HepG2 (cell line): Measurements from ENCODE around the gene MAP4K3. TPM values are rescaled to one million over a fixed set of nuclear protein-coding genes. Genes with fewer than 3 reads are reported as not detected.

Experiments used
- ATAC-seq: fragments of 200-7000 bp; cut with Tn5 transposase; 3 replicates; pipeline ENCODE4 v1.9.1; 2020; ENCODE audit warnings: mild to moderate bottlenecking, moderate library complexity
- BruUV-seq: library from RNA; stranded (reverse); fragments of 400-500 nt; replicated peaks from 2 replicates; lab custom pipeline; 2021; lab: Mats Ljungman, UMichigan
- CTCF ChIA-PET: fragments of 300-600 bp; formaldehyde crosslinking; extraction: SDS; loops from one replicate; lab custom pipeline; 2021; ENCODE audit warnings: low total read pairs, inconsistent platforms, low intra/inter-chr PET ratio; lab: Yijun Ruan, JAX
- POLR2A ChIA-PET: fragments of 350-600 bp; sonication (Branson Sonifier 250); formaldehyde crosslinking; loops from one replicate; lab custom pipeline; 2020; ENCODE audit warnings: antibody characterized with exemption, inconsistent platforms; lab: Yijun Ruan, JAX
- DNase-seq: peaks from one replicate; pipeline ENCODE4 v3.0.0-alpha.2; 2015; ENCODE audit warnings: low spot score
- FAIRE-seq: peaks from 3 replicates; lab custom pipeline; 2011; peaks lifted over from hg19 to GRCh38; lab: Jason Lieb, UNC
- H2AFZ ChIP-seq: one replicate; pipeline ENCODE4 v1.6.1; 2011; ENCODE audit warnings: low read length, inconsistent platforms
- H3K27ac ChIP-seq: fragments of 300-600 bp; 3 replicates; pipeline ENCODE4 v1.8.0; 2011; ENCODE audit warnings: mixed run types, mild to moderate bottlenecking, mixed read lengths, low read length, inconsistent platforms; ENCODE audit not compliant: insufficient read depth; ENCODE audit errors: extremely low read length
- H3K27me3 ChIP-seq, 2 experiments: fragments of 200-600 bp in 1 of 2; 2 replicates in 1 of 2; 3 replicates in 1 of 2; pipeline versions ENCODE4 v1.6.0 to v1.8.0; 2011; ENCODE audit warnings: low read length in 2 of 2, mild to moderate bottlenecking in 2 of 2, moderate library complexity in 2 of 2, inconsistent platforms in 1 of 2; ENCODE audit not compliant: insufficient read depth in 2 of 2, control insufficient read depth in 1 of 2
- H3K36me3 ChIP-seq, 2 experiments: fragments of 200-600 bp in 1 of 2; replicated peaks in 1 of 2; 2 replicates in 1 of 2; 3 replicates in 1 of 2; pipeline versions ENCODE4 v1.5.1 to v1.8.0; 2011; ENCODE audit warnings: low read length in 2 of 2, inconsistent platforms in 1 of 2; ENCODE audit not compliant: insufficient read depth in 2 of 2, control insufficient read depth in 1 of 2
- H3K4me1 ChIP-seq: 2 replicates; pipeline ENCODE4 v1.5.1; 2012; ENCODE audit warnings: low read length, inconsistent platforms; ENCODE audit not compliant: insufficient read depth
- H3K4me2 ChIP-seq: 2 replicates; pipeline ENCODE4 v1.6.0; 2011; ENCODE audit warnings: low read depth, low read length, inconsistent platforms
- H3K4me3 ChIP-seq, 3 experiments: fragments of 200-600 bp in 1 of 3; sonication (generic), shearing (Covaris generic) in 1 of 3; replicated peaks in 1 of 3; 2 replicates each; pipeline ENCODE4 v1.5.1; 2011 to 2016; ENCODE audit warnings: low read length in 3 of 3, inconsistent platforms in 2 of 3, low read depth in 2 of 3, mild to moderate bottlenecking in 2 of 3, control low read depth in 1 of 3, mixed read lengths in 1 of 3; ENCODE audit not compliant: insufficient read depth in 1 of 3
- H3K79me2 ChIP-seq: one replicate; pipeline ENCODE4 v1.6.1; 2011; ENCODE audit warnings: low read length, inconsistent platforms; ENCODE audit not compliant: insufficient read depth
- H3K9ac ChIP-seq: 2 replicates; pipeline ENCODE4 v1.6.0; 2011; ENCODE audit warnings: mild to moderate bottlenecking, low read depth, low read length, inconsistent platforms; ENCODE audit not compliant: insufficient read depth
- H3K9me3 ChIP-seq: 2 replicates; pipeline ENCODE4 v1.5.1; 2012; ENCODE audit warnings: mild to moderate bottlenecking, low read length
- H4K20me1 ChIP-seq: 2 replicates; pipeline ENCODE4 v1.6.0; 2011; ENCODE audit warnings: inconsistent platforms, mild to moderate bottlenecking, low read length, moderate library complexity; ENCODE audit not compliant: insufficient read depth
- ATF4 ChIP-seq, 2 experiments: fragments of 450-650 bp in 1 of 2; sonication (generic) in 1 of 2; formaldehyde crosslinking; IDR thresholded peaks; 2 replicates each; pipeline versions ENCODE4 v1.5.0 to v1.8.0; 2020 to 2022; ENCODE audit warnings: mild to moderate bottlenecking in 1 of 2, missing genetic modification reagents in 1 of 2
- HDAC1 ChIP-seq: sonication (generic); formaldehyde crosslinking; IDR thresholded peaks from 2 replicates; pipeline ENCODE4 v1.5.1; 2020; ENCODE audit warnings: mild to moderate bottlenecking, missing genetic modification reagents
- MEIS1 ChIP-seq: sonication (generic); formaldehyde crosslinking; IDR thresholded peaks from 2 replicates; pipeline ENCODE4 v1.9.0; 2021; ENCODE audit warnings: mild to moderate bottlenecking, missing genetic modification reagents, moderate library complexity, borderline replicate concordance
- TCF7L2 ChIP-seq: IDR thresholded peaks from 2 replicates; pipeline ENCODE4 v1.6.1; 2011; ENCODE audit warnings: mild to moderate bottlenecking, low read depth, low read length, moderate library complexity
- UBTF ChIP-seq: sonication (generic); formaldehyde crosslinking; IDR thresholded peaks from 2 replicates; pipeline ENCODE4 v1.4.0; 2020; ENCODE audit warnings: mild to moderate bottlenecking, missing genetic modification reagents
- ZMYM3 ChIP-seq: sonication (generic); formaldehyde crosslinking; IDR thresholded peaks from 2 replicates; pipeline ENCODE4 v1.5.1; 2020; ENCODE audit warnings: mild to moderate bottlenecking, missing genetic modification reagents
- ZNF629 ChIP-seq: sonication (generic); formaldehyde crosslinking; conservative IDR thresholded peaks from 2 replicates; pipeline ENCODE4 v1.5.0; 2020; ENCODE audit warnings: missing genetic modification reagents
- ZNF670 ChIP-seq: sonication (generic); formaldehyde crosslinking; IDR thresholded peaks from 2 replicates; pipeline ENCODE4 v1.8.0; 2022; ENCODE audit warnings: mild to moderate bottlenecking, missing genetic modification reagents, borderline replicate concordance
- ZNF816 ChIP-seq: sonication (generic); formaldehyde crosslinking; IDR thresholded peaks from 2 replicates; pipeline ENCODE4 v1.8.0; 2022; ENCODE audit warnings: missing genetic modification reagents, mild to moderate bottlenecking, borderline replicate concordance
- WGBS: methylation state at CpG from one replicate; pipeline ENCODE4 v1.1.6; 2017; ENCODE audit warnings: low lambda C conversion rate; 5-methylcytosine and 5-hydroxymethylcytosine counted together
- in situ Hi-C: cut with HindIII; loops from 2 replicates; pipeline ENCODE4 v1.10.0; 2017; ENCODE audit warnings: low pct_unique_long_range_greater_than_20kb; ENCODE audit not compliant: extremely low pct_ligation_motif_present
- intact Hi-C: fragments of 100-400 bp; cut with micrococcal nuclease; formaldehyde crosslinking; loops from one replicate; pipeline ENCODE4 v1.10.0; 2022; ENCODE audit not compliant: unreplicated experiment
- polyA plus RNA-seq, 8 experiments: library from polyadenylated mRNA; depleted of rRNA in 3 of 8; stranded (reverse) in 7 of 8; unstranded in 1 of 8; fragments of >200 nt; fragmentation: Illumina TruSeq in 4 of 8; extraction: Trizol in 4 of 8; gene quantifications; 2 replicates each; pipeline versions ENCODE4 v1.2.1 to v1.2.3, GENCODE V29; 2011 to 2016; ENCODE audit warnings: low read depth in 4 of 8, missing spikeins in 1 of 8, mixed read lengths in 1 of 8; ENCODE audit not compliant: insufficient read depth in 1 of 8
- total RNA-seq, 5 experiments: library from RNA; depleted of rRNA; stranded (reverse); fragments of >200 nt; fragmentation: Illumina TruSeq; extraction: Trizol; gene quantifications; 2 replicates each; pipeline ENCODE4 v1.2.3, GENCODE V29; 2016; ENCODE audit warnings: low read depth in 1 of 5

Gene MAP4K3
- total and polyA plus RNA-seq, 2 of the 13 experiments (the other 11 are each of a cell fraction or from before 2014, with no cell fraction given) = 45.9 to 53.2 TPM

- no peaks in the 10 kb centered on the region; a peak in 1 of 5 replicates for H3K27me3 ChIP-seq
- peak overlapping the region; percentile 92 to 95 (median 93) for H3K4me3 ChIP-seq
- DNase-seq (no peak), ATAC-seq (no peak), FAIRE-seq (no peak)
- H2AFZ ChIP-seq = no peak overlapping the region
- H3K36me3 ChIP-seq = 0 out of 5 replicates have a peak, but pooled peaks cover 0 to under 1% of the 10 kb centered on the region in 2 experiments
- H3K9me3 ChIP-seq = no peaks in the 10 kb centered on the region
- H3K4me2 ChIP-seq = peak overlapping the region; percentile 86
- peak overlapping the region; percentile 92; the same call in 1 of the 2 replicates for H3K9ac ChIP-seq
- intact Hi-C loops = loop anchor here (5.0 kb wide), 1 partner anchor 37 kb away; no protein-coding TSS in a partner anchor
- H4K20me1 ChIP-seq = peaks cover 58% of the 10 kb centered on the region
- 0 out of 2 replicates have a peak, but pooled peaks have one; percentile 62 for TF ChIP-seq ZNF670
- peak; percentile 81 for TF ChIP-seq ZNF629 (CRISPR knock-in tag)
- no peak for TF ChIP-seq UBTF
- TF ChIP-seq ATF4 (CRISPR knock-in tag; IDR thresholded peaks at IDR 0.05) = 0 out of 4 replicates have a peak, but pooled peaks of 1 of the 2 experiments have one; percentile 29
- TF ChIP-seq HDAC1 = 0 out of 2 replicates have a peak, but pooled peaks have one; percentile 17
- no peak for TF ChIP-seq TCF7L2
- TF ChIP-seq ZMYM3 (CRISPR knock-in tag) = 0 out of 2 replicates have a peak, but pooled peaks have one; percentile 16
- TF ChIP-seq ZNF816 (CRISPR knock-in tag) = peak; percentile 45; the same call in 1 of the 2 replicates
- no peak for TF ChIP-seq MEIS1 (CRISPR knock-in tag)
- peaks cover 92% of the 10 kb centered on the region for H3K79me2 ChIP-seq
- H3K27ac ChIP-seq = peak overlapping the region; percentile 16
- ChIA-PET POLR2A (interaction anchor here (1.0 kb wide), 1 partner anchor 81 kb away, joined by 3 read pairs; no protein-coding TSS in a partner anchor), CTCF (no interaction called here)
- 29% methylated on average over 1 of the region's 1 CpG for WGBS
- no TSS peak for BruUV-seq
- in situ Hi-C loops = no loop called here
- H3K4me1 ChIP-seq = peaks cover 70% of the 10 kb centered on the region
Observed at GRCh38 chr2:39434233-39434897, 2.7 kb downstream of the MAP4K3 start.
